ENCODE measurements around the gene PPIL1. TPM values are rescaled to one million over a fixed set of nuclear protein-coding genes. Genes with fewer than 3 reads are reported as not detected.

PPIL1 gene
- total and polyA plus RNA-seq, 9 donors, result 10.7 to 38.4 (median 21.2) TPM

DNA sequence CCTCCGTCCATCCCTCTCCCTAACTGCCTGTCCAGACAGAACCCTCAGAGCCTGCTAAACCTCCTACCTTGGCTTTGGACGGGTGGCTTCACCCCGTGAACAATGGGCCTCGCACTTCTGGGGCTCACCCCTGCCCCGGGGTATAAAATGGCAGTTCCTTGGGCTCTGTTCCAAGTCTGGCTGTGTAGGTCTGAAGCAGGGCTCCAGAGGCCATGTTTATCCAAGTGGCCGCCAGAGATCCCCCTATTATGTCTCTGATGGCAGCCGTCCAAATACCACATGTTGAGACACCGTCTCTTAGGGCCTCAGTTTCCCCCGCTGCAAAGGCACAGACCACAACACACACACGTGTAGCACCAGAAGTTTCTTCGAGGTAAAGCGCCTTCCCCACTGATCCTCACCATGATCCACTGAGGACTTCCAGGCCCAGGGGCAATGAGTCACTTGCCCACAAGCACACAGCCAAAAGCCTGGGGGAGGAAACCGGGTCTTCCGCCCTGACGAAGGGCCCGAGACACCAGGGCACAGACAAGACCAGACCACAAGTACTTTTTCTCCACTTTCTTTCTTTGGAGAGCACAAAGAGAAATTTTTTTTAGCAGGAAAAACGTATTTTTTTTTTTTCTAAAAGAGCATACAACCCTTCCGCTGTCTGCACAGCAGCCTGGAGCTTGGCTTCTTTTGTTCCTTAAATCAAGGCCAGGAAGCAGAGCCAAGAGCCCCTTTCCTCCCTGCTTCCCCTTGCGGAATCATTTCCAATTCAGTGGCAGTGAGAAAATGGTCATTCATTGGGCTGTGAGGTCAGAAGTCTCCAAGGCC is 47.1 kb downstream of the PPIL1 start:
- intact Hi-C loops (cut with DNase I), result no loop called here
- 28 to 38% (median 35%) methylated on average over 19 of the region's 19 CpGs for WGBS, 3 donors
- Histone ChIP-seq H3K27ac (no peak overlapping the region), H3K4me1 (ENCODE audit: insufficient read depth) (peaks cover 8% of the 10 kb centered on the region), H3K36me3 (no peaks in the 10 kb centered on the region), H3K27me3 (no peaks in the 10 kb centered on the region), H3K4me3 (no peak overlapping the region), H3K9me3 (no peaks in the 10 kb centered on the region)
- TF ChIP-seq EP300 (IDR thresholded peaks at IDR 0.05) (no peak), POLR2A (IDR thresholded peaks at IDR 0.05) (no peak)
- TF ChIP-seq, protein P1, sequence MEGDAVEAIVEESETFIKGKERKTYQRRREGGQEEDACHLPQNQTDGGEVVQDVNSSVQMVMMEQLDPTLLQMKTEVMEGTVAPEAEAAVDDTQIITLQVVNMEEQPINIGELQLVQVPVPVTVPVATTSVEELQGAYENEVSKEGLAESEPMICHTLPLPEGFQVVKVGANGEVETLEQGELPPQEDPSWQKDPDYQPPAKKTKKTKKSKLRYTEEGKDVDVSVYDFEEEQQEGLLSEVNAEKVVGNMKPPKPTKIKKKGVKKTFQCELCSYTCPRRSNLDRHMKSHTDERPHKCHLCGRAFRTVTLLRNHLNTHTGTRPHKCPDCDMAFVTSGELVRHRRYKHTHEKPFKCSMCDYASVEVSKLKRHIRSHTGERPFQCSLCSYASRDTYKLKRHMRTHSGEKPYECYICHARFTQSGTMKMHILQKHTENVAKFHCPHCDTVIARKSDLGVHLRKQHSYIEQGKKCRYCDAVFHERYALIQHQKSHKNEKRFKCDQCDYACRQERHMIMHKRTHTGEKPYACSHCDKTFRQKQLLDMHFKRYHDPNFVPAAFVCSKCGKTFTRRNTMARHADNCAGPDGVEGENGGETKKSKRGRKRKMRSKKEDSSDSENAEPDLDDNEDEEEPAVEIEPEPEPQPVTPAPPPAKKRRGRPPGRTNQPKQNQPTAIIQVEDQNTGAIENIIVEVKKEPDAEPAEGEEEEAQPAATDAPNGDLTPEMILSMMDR (IDR thresholded peaks at IDR 0.05), result no peak
- peak in 4 of 5 donors; percentile 51 to 74 (median 61) for DNase-seq

DNA sequence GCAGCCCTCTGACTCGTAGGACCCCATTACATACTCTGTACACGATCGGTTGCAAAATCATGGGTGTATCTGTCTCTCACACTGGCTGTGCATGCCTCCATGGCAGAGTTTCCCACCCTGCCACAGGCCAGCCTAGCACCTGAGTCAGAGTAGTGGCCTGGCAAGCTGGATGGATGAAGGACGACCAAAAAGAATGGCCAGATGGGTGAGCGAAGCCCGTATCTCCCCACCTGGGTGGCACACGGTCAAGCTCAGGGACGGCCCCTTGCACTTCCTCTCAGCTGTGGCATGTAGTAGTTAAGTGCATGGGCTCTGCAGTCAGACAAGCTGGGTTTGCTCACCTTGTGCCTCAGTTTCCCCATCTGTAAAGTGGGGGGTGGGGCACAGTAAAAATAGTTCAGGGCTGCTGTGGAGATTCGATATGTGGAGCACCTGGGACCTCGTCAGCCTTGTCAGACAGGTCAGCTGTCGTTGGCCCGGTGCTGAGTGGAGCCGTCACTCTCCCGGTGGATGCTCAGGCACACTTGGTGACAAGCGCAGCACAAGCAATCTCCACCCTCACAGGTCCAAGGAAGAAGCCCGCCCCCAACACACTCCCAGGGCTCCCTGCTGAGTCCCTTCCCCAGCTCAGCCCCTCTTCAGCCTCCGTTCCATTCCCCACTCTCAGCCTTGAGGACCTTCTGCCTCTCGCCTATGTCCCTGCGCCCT is 47.9 kb downstream of the PPIL1 start:
- H3K9me3 ChIP-seq, result no peaks in the 10 kb centered on the region
- no peak for DNase-seq
- H3K36me3 ChIP-seq, result no peaks in the 10 kb centered on the region
- H3K4me3 ChIP-seq, result no peak overlapping the region
- no peaks in the 10 kb centered on the region for H3K27me3 ChIP-seq
- TF ChIP-seq EP300 (IDR thresholded peaks at IDR 0.05) (no peak), POLR2A (IDR thresholded peaks at IDR 0.05) (no peak)
- TF ChIP-seq, protein P1 (IDR thresholded peaks at IDR 0.05), result no peak
- intact Hi-C loops (cut with DNase I), result no loop called here
- H3K4me1 ChIP-seq (ENCODE audit: insufficient read depth), result peaks cover 8% of the 10 kb centered on the region
- 95% methylated on average over 19 of the region's 19 CpGs for WGBS, 3 donors
- H3K27ac ChIP-seq, result no peak overlapping the region

DNA sequence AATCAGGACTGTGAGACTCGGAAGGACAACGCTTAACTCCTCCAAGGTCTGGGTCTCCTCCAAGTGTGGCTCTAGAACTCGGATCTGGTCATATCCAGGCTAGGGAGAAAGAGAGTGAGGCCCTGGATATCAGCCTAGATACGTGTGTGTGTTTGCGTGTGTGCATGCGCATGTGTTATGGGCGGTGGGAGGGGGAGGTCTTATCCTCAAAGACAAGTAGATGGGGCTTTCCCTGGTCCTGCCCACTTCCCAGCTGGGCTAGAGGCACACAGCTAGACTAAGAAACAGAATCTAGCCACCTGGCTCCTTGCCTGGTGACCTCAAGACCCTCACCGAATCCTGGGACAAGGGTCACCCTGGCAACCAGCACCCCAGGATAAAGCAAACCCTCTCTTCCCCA is 48.6 kb downstream of the PPIL1 start:
- Histone ChIP-seq H3K36me3 (no peaks in the 10 kb centered on the region), H3K4me3 (no peak overlapping the region), H3K27me3 (no peaks in the 10 kb centered on the region), H3K9me3 (no peaks in the 10 kb centered on the region), H3K27ac (no peak overlapping the region), H3K4me1 (ENCODE audit: insufficient read depth) (peaks cover 8% of the 10 kb centered on the region)
- WGBS, 3 donors, result 90 to 93% (median 93%) methylated on average over 8 of the region's 8 CpGs
- TF ChIP-seq, protein P1 (IDR thresholded peaks at IDR 0.05), result no peak
- TF ChIP-seq EP300 (IDR thresholded peaks at IDR 0.05) (no peak), POLR2A (IDR thresholded peaks at IDR 0.05) (no peak)
- intact Hi-C loops (cut with DNase I), result no loop called here
- DNase-seq, result no peak

DNA sequence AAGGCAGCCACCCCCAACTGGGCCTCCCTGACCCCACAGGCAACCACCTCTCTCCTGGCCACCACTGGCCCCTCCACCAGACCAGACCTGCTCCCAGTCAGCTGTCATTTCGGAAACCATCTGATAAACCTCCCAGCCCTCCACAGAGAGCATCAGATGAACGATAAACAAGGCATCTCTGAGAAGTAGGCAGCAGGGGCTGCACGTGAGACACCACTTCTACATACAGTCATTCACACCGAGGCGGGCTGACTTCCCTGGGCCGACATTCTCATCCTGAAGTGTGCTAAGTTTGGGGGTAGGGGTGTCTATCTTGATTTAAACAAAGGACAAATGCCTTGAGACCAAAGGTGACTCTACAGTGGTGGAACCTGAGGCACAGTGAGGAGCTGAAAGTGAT is 49.2 kb downstream of the PPIL1 start:
- intact Hi-C loops (cut with DNase I), result no loop called here
- Histone ChIP-seq H3K36me3 (no peaks in the 10 kb centered on the region), H3K4me1 (ENCODE audit: insufficient read depth) (peaks cover 7% of the 10 kb centered on the region), H3K9me3 (no peaks in the 10 kb centered on the region), H3K4me3 (no peak overlapping the region), H3K27me3 (no peaks in the 10 kb centered on the region), H3K27ac (no peak overlapping the region)
- TF ChIP-seq, protein P1 (IDR thresholded peaks at IDR 0.05), result no peak
- TF ChIP-seq EP300 (IDR thresholded peaks at IDR 0.05) (no peak), POLR2A (IDR thresholded peaks at IDR 0.05) (no peak)
- no peak for DNase-seq
- 93 to 94% (median 93%) methylated on average over 6 of the region's 6 CpGs for WGBS, 3 donors
